SKM-1 (cell line): ENCODE results near the gene DIP2B.

Experiments
- DNase-seq: peaks from one replicate; lab custom pipeline; 2025; ENCODE audit not compliant: unreplicated experiment; lab: John Stamatoyannopoulos, UW

DIP2B gene

DNA sequence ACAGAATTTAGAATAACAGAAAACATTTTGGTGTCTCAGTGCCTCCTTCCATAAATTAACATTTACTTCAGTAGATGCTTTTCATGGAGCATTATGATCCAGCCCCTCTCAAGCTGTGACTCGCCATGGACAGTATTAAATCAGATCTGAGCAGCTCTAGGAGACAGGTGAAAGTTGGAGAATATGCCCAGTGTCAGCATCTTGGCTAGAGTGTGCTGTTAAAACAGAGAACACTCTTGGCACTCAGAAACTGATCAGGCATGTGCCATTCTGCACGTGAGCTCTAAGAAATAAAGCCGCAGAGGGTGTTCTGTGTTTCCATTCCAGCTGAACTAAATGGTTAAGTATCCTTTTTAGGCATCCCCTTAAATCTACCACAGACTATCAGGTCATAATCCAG is 68.0 kb downstream of the DIP2B start:
- no peak for DNase-seq

DNA sequence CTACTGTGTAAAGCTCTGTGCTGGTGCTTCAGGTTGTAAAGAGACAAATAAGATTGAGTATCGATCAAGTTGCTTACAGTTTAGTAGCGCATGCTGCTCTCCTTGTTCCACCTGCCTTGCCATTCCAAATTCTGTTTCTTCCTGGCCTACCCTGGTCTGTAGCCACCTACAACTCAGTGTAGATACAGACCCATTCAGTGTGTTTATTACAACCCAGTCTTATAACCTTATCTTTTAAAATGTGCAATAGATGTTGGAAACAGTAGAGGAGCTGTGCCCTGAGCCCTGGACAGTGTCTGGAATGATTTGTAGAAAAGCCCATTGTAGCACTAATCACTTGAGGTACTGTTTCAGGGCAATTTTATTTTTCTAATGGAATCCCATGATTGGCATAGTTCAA is 68.5 kb downstream of the DIP2B start:
- no peak for DNase-seq

DNA sequence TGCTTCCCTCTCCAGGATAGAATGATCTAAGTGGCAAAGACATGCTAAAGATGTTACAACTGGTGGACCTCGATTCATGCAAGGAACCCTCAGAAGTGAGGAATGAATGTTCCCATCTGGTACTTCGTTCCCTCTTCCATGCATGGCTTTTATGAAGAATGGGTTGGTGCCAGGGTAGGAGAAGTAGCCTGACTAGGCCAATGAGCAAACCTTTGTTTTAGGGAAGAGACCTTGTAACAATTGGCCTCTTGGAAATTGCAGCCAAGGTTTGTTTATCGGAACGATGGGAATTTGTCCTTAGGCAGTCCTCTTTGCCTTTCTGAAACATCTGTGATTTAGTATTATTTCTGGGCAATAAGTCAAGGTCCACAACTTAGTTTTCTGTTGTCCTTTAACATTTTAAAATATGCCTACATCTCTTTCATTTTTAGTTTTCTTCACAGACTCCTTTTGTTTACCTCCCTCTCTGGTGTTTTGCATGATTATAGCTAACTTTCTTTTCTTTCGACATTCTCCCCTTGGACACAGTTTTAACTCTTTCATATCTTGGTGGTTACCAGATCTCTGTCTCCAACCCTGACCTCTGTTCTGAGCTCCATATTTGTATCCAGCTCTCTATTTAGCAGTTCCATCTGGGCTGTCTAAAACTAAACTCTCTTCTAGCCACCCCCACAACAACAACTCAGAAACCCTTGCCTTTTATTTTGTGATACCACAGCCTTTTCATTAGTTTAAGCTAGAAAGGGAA is 70.0 kb downstream of the DIP2B start:
- no peak for DNase-seq

DNA sequence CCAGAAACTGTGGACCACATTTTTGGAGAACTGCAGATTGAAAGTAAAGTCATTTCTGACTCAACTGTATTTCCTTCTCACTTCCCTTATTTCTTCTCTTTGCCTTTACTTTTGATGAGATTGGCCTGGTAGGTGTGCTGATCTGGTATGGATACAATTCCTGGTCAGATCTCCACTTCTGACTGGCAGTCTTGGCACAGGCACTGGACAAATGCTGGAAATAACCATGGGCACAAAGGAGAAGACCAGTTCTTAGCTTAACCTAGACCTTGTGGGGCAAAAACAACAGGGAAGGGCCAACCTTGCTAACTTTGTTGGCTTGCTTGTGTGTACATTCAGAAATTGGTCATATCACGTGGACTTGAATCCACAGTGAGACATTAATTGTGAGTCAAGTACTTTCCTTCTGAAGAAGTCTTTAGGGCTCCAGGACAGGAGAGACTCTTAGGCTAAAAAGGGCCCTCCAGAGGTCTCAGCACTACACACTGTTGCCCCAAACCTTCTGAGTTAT is 75.0 kb downstream of the DIP2B start:
- DNase-seq: no peak

DNA sequence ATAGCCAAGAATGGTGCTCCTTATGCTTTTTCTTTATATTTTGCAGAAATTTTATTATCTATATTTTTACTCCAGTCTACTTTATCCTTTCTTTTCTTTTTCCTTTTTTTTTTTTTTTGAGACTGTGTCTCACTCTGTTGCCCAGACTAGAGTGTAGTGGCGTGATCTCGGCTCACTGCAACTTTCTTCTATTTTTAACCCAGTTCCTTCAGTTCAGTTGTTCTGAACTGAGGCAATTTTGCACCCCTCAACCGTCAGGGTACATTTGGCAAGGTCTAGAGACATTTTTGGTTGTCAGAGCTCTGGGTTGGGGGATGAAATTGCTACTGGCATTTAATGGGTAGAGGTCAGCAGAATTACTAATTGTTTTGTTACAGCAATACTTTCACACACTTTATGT is 75.7 kb downstream of the DIP2B start:
- DNase-seq: no peak

DNA sequence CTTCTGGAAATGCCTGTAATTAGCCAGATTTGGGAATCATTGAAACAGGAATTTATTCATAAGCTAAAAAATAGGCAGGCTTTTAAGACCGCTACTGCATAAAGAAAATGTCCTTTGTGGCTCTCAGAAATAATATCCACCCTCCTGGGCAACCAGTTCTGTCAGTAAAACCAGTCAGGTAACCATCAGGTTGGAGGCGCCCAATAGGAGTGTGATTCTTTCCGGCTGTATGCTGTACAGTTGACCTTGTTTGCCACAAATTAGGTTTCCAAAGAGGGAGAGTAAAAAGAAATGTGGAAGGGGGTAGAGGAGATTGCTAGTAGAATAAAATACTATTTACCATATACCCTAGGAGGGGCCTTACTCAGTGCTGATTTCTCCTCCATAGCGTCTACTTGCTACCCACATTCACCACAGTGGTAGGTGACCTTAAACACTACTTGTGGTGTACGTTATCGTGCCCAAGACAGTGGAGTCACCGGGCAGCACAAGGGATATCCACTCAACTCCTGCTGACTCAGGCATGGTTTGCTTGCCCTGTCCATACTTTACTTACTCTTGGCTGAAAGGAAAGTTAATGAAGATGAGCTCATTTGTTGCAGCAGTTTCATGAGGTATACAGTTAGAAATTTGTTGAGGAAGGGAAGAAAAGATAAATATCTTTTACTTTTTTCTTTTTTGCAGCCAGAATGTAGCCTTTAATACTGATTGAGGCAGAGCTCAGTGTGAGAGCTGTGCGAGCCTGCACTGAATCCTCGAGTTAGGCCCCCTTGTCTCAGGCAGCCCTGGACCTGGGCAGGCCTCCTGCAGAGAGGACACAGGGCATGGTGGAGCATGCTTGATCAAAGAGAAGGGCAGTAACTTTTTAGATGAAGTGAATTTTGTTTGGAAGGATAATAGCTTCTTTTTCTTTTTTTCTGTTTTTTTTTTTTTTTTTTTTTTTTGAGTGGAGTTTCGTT is 76.7 kb downstream of the DIP2B start:
- no peak for DNase-seq

DNA sequence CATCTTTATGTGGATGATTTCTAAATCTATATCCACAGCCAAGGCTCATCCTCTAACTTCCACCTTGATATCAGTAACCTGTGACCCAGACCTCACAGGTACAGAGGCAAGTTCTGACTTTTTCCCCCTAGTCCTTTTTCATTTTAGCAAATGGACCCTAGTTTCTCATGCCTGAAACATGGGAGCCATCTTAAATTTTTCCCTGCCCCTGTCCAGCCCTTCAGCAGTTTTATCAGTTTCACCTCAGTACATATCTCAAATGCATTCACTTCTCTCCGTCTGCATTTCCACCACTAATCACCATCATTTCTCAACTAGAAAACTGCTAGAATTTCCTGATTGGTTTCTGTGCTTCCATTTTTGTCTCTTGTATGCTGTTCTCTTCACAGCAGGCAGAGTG is 79.3 kb downstream of the DIP2B start:
- no peak for DNase-seq

DNA sequence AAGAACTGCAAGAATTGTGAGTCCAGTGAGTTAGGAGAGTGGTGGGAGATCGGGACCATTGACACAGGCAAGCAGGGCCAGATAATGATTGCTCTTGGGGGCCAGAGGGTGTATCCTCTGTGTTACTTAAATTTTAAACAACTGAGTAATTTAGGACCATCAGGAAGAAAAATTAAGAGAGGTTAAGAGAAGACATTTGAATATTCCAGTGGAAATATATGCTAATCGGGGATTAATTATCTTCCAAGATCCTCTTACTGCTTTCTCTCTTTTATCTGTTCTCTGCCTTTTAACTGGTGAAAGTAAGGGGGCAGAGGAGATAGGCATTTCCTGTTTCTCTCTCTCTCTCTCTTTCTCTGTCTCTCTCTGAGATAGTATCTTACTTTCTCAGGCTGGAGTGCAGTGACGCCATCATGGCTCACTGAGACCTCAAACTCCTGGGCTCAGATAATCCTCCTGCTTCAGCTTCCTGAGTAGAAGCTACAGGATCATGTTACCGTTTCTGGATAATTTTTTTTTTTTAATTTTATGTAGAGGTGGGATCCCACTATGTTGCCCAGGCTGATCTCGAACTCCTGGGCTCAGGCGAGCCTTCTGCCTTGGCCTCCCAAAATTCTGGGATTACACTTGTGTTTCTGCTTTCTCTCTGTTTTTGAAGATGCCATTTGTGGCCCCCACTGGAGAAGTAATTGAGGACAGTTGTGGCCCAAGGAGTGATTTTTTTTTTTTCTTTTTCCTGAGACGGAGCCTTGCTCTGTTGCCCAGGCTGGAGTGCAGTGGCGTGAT is 85.1 kb downstream of the DIP2B start:
- no peak for DNase-seq

DNA sequence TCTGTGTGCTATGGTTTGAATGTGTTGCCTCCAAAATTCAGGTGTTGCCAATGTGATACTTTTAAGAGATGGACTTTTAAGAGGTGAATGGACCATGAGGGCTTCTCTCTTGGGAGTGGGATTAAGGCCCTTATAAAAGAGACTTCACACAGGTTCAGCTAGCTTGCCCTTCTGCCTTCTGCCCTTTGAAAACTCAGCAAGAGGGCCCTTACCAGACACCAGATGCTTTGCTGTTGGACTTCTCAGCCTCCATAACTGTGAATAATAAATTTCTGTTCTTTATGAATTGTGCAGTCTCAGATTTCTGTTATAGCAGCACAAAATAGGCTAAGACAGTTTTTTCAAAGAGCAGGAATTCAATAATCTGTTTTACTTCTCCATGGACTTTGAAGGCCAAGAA is 86.1 kb downstream of the DIP2B start:
- DNase-seq: no peak

DNA sequence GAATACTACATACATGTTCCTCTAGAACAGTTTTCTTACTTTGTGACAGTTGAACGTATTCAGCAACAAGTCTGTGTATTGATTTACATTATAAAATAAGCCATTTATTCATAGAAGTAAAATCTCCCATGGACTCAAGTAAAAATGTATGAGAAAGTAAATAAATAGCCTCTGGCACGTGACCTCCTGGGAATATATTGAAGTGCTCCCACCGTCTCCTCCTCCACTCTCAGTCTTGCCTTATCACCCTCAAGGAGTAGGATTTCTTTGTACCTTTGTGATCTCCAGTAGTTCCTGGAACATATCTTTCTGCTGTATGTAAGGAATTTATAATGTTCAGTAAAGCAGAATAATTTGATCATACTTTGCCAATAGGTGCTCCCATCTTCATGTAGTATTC is 90.9 kb downstream of the DIP2B start:
- no peak for DNase-seq

DNA sequence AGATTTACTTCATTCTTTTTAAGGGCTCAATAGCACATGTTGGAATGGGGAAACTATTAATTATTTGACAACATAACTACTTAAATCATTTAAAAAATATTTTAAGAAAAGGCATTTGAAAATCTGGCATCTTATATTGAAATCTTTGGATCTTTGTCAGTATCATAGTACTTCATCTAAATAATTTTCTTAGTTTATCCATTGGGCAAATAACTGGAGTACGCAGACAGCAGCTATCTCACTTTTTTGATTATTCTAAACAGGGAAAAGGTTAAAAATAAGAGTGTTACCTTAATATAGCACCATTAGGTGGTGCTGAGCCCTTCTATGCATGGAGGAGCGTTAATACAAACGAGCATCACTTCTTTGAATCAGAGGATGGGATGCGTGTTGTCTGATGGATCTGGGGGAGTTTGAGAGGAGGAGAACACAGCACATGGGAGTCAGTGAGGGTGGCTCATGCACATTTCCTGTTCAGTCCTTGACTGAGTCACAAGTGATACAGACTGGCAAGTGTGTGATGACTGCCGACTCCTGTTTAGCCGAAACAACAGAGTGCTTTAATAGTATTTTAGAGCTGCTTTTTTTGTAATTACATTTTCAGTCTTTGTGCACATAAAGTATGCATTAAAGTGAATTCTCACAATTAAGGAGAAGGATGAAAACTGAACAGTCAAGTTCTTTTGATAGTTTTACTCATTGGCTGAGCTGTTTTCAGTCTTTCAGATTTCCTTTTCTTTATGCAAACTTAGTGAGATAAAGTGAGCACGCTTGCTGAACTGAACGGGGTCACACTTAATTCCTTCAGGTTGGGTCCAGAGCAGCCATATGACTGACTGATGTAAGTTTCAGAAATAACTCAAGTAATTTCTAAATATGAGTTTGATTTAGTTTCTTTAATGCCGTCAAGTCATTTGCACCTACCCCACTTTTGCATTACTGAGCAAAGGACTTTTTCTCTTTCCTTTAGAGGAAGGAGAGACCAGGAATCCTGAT is 92.7 kb downstream of the DIP2B start:
- DNase-seq: no peak

DNA sequence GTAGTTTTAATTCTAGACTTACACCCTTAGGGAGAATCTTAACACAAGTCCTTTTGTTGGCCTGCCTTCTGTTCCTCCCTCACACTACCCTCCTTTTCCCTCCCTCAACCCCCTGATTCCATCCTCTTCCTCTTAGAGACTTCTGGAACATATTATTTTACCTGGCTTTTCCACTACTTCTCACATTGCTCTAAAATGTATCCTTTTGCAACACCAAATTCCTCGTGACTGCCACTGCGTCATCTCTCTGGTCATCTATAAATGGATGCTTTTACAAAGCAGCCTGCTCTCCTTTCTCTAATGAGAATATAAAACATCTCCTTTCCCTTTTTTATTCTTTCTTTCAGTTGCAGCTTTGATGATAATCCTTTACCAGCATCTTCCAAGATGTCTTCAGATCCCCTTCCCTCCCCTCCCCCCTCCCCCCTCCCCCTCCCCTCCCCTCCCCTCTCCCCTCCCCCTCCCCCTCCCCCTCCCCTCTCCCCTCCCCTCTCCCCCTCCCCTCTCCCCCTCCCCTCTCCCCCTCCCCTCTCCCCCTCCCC is 93.6 kb downstream of the DIP2B start:
- DNase-seq: no peak

DNA sequence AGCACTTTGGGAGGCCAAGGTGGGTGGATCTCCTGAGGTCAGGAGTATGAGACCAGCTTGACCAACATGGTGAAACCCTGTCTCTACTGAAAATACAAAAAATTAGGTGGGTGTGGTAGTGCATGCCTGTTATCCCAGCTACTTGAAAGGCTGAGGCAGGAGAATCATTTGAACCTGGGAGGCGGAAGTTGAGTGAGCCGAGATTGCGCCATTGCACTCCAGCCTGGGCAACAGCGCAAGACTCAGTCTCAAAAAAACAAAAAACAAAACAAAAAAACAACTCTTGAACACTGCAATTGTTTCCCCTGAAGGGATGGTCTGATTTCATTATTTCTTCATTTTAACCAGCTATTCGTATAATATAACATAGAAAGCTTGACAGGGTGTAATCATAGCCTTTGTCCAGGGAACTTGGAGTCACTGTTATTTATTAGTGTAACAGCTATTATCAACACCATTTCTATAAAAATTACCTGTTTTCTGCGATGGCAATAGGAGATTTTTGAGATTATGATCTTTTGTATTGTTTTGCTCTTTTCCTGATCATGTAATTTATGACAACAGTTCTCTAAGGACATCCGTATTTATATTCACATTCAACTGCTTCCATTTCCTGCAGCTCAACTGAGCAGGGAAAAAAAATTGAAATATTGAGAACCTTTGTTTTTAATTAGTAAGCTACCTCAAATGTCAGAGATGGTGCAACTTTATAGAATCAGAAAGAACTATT is 94.7 kb downstream of the DIP2B start:
- DNase-seq: no peak

DNA sequence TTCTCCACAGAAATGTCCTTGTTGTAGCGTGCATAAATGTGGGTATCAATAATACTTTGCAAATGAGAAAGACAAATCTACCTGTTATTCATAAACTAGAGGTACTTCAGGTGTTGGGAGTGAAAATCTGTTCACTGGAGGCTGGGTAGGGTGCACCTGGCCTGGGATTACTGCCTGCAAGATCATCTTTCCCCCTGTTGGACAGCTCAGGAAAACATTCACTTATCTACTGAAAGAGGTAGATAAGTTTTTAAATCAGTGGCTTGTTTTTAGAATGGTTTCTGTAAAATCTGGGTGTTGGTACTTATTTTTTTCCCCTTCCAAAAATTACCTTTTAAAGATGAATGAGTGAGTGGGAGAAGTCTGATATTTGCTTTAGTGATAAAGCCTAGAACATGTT is 95.6 kb downstream of the DIP2B start:
- no peak for DNase-seq

DNA sequence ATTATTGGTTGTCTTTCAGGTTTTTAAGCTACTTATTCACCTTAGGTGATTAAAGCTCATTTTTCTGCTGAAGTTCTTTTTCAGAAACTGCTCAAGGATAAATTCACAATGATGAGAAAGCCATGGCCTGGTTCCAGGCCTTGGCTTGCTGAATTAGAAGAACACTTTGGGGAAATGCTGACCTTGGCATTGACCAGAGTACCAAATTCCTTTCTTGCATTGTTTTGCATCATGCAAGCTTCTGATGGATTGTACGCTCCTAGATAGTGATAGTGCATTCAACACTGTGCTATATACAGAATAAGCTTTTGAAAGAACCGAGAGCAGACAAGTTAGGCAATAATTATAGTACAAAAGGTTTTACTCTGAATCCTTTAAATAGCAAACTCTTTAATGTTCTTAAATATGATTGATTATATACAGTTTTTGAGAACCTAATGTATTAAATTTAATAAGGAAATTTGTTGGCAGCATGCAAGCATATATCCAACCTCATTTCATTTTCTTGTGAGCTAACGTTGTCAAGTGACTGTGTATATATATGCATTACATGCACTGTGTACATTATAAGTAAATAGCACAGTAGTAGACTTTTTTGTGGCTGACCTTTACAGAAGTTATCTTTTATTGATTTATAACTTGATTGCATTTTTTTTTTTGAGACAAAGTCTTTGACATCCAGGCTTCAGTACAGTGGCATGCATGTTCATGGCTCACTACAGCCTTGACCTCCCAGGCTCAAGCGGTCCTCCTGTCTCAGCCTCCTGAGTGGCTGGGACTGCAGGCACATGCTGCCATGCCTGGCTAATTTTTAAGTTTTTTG is 99.2 kb downstream of the DIP2B start:
- DNase-seq: no peak

DNA sequence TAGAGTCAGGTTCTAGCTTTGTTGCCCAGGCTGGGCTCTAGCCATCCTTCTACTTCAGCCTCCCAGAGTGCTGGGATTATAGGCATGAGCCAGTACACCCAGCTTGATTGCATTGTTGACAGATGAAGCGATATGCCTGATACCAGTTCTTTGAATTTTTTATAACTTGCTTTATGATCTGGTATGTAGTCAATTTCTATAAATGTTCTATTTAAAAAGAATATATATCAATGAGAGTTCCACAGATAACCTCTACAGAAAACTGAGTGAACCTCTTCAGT is 99.8 kb downstream of the DIP2B start:
- no peak for DNase-seq

DNA sequence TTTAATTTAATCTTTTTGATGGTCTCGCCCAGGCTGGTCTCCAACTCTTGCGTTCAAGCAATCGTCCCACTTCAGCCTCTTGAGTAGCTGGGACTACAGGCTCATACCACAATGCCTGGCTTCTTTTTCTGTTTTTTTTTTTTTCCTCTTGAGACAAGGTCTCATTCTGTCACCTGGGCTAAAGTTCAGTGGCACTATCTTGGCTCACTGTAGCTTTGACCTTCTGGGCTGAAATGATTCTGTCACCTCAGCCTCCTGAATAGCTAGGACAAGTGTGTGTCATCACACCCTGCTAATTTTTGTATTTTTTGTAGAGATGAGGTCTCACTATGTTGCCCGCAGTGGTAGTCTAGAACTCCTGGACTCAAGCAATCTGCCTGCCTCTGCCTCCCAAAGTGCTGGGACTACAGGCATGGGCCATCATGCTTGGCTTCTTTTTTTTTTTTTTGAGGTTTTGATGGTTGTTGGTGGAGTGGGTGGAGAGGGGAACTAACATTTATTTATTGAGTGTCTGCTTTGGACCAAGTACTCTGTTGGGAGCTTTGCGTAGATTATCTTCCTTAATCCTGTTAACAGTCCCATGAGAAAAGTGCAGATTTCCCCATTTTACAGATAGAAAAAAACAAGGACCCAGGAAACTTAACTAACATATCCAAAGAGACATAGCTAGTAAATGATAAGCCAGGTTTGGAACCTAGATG is 102.0 kb downstream of the DIP2B start:
- DNase-seq: no peak

DNA sequence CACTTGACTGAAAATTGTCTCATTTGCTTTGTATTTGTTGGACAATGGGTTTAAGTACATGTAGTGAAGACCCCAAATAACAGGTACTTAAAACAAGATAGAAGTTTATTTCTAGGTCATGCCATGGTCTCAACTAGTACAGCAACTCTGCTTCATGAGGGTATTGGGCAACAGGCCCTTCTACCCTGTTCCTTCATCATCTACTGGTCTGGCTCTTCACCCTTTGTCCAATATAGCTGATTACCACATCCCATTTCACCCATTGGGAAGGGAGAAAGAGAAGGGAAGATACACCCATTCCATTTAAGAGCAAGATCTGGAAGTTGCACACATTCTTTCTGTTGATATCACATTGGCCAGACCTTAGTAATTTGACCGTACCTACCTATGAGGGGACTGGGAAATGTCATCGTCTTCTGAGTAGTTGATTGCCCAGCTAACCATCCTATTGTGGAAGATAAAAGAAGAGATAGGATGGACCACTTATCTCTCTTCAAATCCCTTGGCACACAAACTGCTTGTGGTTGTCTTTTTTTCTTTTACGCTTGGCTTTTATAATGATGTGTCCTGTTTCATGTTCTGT is 104.6 kb downstream of the DIP2B start:
- no peak for DNase-seq
